Osteocyte (in vitro differentiated cells): ENCODE measurements around the gene PF4V1. TPM values are rescaled to one million over a fixed set of nuclear protein-coding genes. Genes with fewer than 3 reads are reported as not detected.

ENCODE experiments used
- DNase-seq: peaks from one replicate; pipeline ENCODE4 v3.0.0; 2021; ENCODE audit warnings: mixed read lengths; ENCODE audit not compliant: unreplicated experiment; ENCODE audit errors: extremely low spot score
- H3K27ac Mint-ChIP-seq: one replicate; pipeline ENCODE4 v1.8.0; 2021; ENCODE audit warnings: mild to moderate bottlenecking, mixed read lengths; ENCODE audit not compliant: unreplicated experiment
- H3K27me3 Mint-ChIP-seq: one replicate; pipeline ENCODE4 v1.8.0; 2021; ENCODE audit warnings: mixed read lengths; ENCODE audit not compliant: unreplicated experiment
- H3K36me3 Mint-ChIP-seq: one replicate; pipeline ENCODE4 v1.8.0; 2021; ENCODE audit warnings: mixed read lengths; ENCODE audit not compliant: unreplicated experiment
- H3K4me1 Mint-ChIP-seq: one replicate; pipeline ENCODE4 v1.8.0; 2021; ENCODE audit warnings: mixed read lengths; ENCODE audit not compliant: unreplicated experiment
- H3K4me3 Mint-ChIP-seq: one replicate; pipeline ENCODE4 v1.8.0; 2021; ENCODE audit warnings: mild to moderate bottlenecking, moderate library complexity, mixed read lengths; ENCODE audit not compliant: unreplicated experiment
- H3K9me3 Mint-ChIP-seq: one replicate; pipeline ENCODE4 v1.8.0; 2021; ENCODE audit warnings: mixed read lengths; ENCODE audit not compliant: unreplicated experiment
- total RNA-seq: library from RNA; stranded (reverse); gene quantifications from 2 replicates; pipeline ENCODE4 v1.2.1, GENCODE V29; 2021
- TF ChIP-seq, protein P1 (sequence below): fragments of 200-600 bp; sonication (generic); IDR thresholded peaks from 2 replicates; pipeline ENCODE4 v1.5.0; 2021; ENCODE audit warnings: antibody characterized with exemption, mild to moderate bottlenecking, moderate library complexity

PF4V1 gene
- total RNA-seq, 1 donor from 2014 or later = not detected

DNA sequence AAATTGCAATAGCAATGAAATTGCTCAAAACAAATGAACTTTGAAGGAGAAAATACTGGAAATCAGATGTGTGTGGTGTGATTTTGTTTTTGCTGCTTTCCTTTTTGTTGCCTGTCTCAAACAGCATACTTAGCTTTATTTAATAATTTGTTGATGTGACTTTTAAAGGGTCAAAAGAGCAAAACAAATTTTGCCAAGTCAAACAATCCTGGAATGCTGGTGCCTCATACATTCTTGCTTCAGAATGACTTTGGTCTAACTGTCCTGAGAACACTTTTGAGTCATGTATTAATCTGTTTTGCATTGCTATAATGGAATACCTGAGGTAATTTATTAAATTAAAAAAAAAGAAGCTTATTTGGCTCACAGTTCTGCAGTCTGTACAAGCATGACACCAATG is 3.4 kb downstream of the PF4V1 start:
- peak overlapping the region; percentile 94 for H3K27ac Mint-ChIP-seq
- no peaks in the 10 kb centered on the region for H3K36me3 Mint-ChIP-seq
- H3K9me3 Mint-ChIP-seq = no peaks in the 10 kb centered on the region
- TF ChIP-seq, protein P1, sequence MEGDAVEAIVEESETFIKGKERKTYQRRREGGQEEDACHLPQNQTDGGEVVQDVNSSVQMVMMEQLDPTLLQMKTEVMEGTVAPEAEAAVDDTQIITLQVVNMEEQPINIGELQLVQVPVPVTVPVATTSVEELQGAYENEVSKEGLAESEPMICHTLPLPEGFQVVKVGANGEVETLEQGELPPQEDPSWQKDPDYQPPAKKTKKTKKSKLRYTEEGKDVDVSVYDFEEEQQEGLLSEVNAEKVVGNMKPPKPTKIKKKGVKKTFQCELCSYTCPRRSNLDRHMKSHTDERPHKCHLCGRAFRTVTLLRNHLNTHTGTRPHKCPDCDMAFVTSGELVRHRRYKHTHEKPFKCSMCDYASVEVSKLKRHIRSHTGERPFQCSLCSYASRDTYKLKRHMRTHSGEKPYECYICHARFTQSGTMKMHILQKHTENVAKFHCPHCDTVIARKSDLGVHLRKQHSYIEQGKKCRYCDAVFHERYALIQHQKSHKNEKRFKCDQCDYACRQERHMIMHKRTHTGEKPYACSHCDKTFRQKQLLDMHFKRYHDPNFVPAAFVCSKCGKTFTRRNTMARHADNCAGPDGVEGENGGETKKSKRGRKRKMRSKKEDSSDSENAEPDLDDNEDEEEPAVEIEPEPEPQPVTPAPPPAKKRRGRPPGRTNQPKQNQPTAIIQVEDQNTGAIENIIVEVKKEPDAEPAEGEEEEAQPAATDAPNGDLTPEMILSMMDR = no peak
- H3K4me3 Mint-ChIP-seq = no peak overlapping the region
- H3K4me1 Mint-ChIP-seq = peaks cover 58% of the 10 kb centered on the region
- no peaks in the 10 kb centered on the region for H3K27me3 Mint-ChIP-seq
- no peak for DNase-seq

DNA sequence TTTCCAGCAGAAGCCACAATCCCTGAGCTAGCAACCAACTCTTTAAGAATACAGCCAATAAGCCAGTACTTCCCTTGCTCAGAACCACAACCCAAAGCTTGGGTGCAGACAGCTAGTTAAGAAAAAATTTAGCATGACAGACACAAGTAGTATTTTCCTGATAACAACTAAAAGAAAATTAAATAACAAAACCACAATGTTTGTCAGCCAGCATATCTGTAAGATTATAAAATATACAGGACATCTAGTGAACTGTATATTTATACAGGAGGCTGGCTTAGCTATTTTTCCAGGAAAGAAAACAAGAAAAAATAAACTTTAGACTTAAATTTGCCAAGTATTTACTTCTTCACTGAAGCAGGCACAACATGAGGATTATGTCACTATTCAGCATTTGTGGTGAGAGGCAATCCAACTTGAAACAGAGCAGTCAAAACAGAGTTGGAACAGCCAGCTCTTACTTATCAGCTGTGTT is 6.6 kb downstream of the PF4V1 start:
- Mint-ChIP-seq H3K36me3 (no peaks in the 10 kb centered on the region), H3K9me3 (no peaks in the 10 kb centered on the region), H3K27ac (peak overlapping the region; percentile 75), H3K4me1 (peaks cover 66% of the 10 kb centered on the region), H3K27me3 (no peaks in the 10 kb centered on the region), H3K4me3 (no peak overlapping the region)
- TF ChIP-seq, protein P1 = no peak
- DNase-seq = no peak

DNA sequence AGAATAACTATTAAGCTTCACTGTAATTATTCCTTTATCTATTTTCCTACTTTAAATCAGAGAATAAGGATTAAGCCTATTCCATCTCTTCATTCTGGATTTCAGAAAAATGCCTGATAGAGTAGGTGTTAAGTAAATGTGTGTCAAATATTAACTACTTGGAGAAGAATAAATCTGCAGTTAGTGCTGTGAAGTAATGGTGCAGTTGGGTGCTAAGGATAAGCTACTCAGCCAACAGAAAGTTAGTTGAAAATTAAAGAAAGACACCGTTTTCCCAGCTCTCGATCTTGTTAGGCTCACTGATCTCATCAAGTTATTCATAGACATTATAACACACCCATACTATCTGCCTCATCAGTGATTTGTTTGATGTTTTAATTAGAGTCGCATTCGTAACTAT is 7.1 kb downstream of the PF4V1 start:
- Mint-ChIP-seq H3K36me3 (no peaks in the 10 kb centered on the region), H3K9me3 (no peaks in the 10 kb centered on the region), H3K4me1 (peaks cover 66% of the 10 kb centered on the region), H3K27me3 (no peaks in the 10 kb centered on the region), H3K27ac (peak overlapping the region; percentile 75), H3K4me3 (no peak overlapping the region)
- TF ChIP-seq, protein P1 = no peak
- DNase-seq = no peak

DNA sequence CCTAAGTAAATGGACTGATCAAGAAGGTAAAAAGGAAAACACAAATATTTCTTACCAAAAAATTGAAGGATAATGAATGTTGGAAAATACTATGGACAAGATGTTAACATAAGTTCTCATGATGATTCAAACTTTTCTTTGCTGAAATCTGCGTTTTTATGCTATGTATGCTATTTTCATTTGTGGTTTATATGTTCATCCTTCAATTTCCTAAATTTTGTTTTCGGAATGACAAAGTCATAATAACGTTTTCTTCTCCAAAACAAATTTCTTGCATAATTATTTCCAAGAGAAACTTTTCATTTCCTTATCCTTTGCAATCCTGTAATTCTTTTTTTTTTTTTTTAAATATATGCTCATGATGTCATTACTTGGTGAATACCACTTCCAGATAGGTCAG is 7.8 kb downstream of the PF4V1 start:
- TF ChIP-seq, protein P1 = no peak
- Mint-ChIP-seq H3K9me3 (no peaks in the 10 kb centered on the region), H3K4me1 (peaks cover 65% of the 10 kb centered on the region), H3K4me3 (no peak overlapping the region), H3K36me3 (no peaks in the 10 kb centered on the region), H3K27ac (peak overlapping the region; percentile 70), H3K27me3 (no peaks in the 10 kb centered on the region)
- no peak for DNase-seq

DNA sequence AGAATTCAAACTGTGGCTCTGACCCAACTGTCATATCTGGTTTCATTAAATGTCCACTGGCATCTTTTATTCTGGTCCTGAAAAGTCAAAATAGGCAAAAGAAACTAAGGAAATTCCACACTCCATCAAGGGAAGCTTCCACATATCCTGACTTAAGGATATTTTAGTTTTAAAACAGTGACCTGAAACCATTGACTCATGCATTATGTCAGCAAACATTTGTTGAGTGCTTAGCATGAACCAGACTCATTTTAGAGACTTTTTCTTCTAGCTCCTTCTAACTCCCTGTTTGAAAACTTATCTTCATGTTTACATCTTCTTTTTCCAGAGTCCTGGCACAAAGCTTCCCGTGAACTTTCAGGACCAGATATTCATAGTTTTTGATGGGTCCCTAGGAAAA is 9.2 kb downstream of the PF4V1 start:
- Mint-ChIP-seq H3K4me3 (no peak overlapping the region), H3K36me3 (no peaks in the 10 kb centered on the region), H3K27me3 (no peaks in the 10 kb centered on the region), H3K4me1 (peaks cover 64% of the 10 kb centered on the region), H3K27ac (peak overlapping the region; percentile 79), H3K9me3 (no peaks in the 10 kb centered on the region)
- DNase-seq = no peak
- TF ChIP-seq, protein P1 = no peak
